Measurements from ENCODE around the gene HECTD4.

HECTD4 gene

GRCh38 chr12:112194601-112195247, 187.5 kb downstream of the HECTD4 start:
- Histone ChIP-seq H3K9ac (ENCODE audit: low read length) (no peak overlapping the region), H3K27me3 (ENCODE audit: insufficient read depth, low read length) (no peaks in the 10 kb centered on the region), H3K4me1 (ENCODE audit: insufficient read depth, low read length, severe bottlenecking) (no peaks in the 10 kb centered on the region), H4K20me1 (ENCODE audit: insufficient read depth, low read length) (no peaks in the 10 kb centered on the region), H3K9me3 (ENCODE audit: low read length) (no peaks in the 10 kb centered on the region), H3K79me2 (ENCODE audit: insufficient read depth, low read length) (no peaks in the 10 kb centered on the region), H3K4me2 (ENCODE audit: low read length) (no peak overlapping the region), H3K27ac (ENCODE audit: low read depth, low read length, poor library complexity, severe bottlenecking) (no peak overlapping the region), H3F3A (ENCODE audit: insufficient read depth, low read length) (no peaks in the 10 kb centered on the region), H3K9me2 (ENCODE audit: low read depth, low read length) (no peaks in the 10 kb centered on the region), H3K36me3 (ENCODE audit: insufficient read depth, low read length) (peaks cover 72% of the 10 kb centered on the region), H2AFZ (ENCODE audit: low read length) (no peak overlapping the region), H3K4me3 (ENCODE audit: low read depth, low read length, poor library complexity, severe bottlenecking) (no peak overlapping the region)
- TF ChIP-seq CTCF (IDR thresholded peaks at IDR 0.05; ENCODE audit: low read length) (no peak), EZH2 (IDR thresholded peaks at IDR 0.05; ENCODE audit: borderline replicate concordance, low read length) (no peak)

DNA sequence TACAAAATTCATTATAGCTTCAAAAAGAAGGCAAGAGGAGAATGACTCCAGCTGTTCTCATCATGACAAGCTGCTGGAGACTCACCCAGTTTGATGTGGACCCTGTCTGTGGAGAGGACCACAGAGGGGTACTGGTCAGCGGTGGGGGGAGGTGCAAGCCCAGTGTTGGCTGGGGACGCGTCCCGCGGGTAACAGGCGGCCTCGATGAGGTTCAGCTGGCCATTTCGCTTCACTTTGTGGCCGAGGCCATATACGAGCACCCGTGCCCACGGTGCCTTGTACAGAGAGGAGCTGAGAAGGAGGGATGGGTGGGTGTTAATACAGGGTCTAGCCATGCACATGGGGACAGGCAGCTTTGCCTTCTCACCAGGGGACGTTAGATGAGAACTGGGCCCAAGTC, 189.8 kb downstream of the HECTD4 start:
- H3K79me2 ChIP-seq (ENCODE audit: insufficient read depth, low read length) = no peaks in the 10 kb centered on the region
- H3K4me3 ChIP-seq (ENCODE audit: low read depth, low read length, poor library complexity, severe bottlenecking) = no peak overlapping the region
- no peaks in the 10 kb centered on the region for H3K9me3 ChIP-seq (ENCODE audit: low read length)
- peaks cover 68% of the 10 kb centered on the region for H3K36me3 ChIP-seq (ENCODE audit: insufficient read depth, low read length)
- H3K4me1 ChIP-seq (ENCODE audit: insufficient read depth, low read length, severe bottlenecking) = no peaks in the 10 kb centered on the region
- TF ChIP-seq CTCF (IDR thresholded peaks at IDR 0.05; ENCODE audit: low read length) (no peak), EZH2 (IDR thresholded peaks at IDR 0.05; ENCODE audit: borderline replicate concordance, low read length) (no peak)
- H3K9me2 ChIP-seq (ENCODE audit: low read depth, low read length) = no peaks in the 10 kb centered on the region
- no peaks in the 10 kb centered on the region for H4K20me1 ChIP-seq (ENCODE audit: insufficient read depth, low read length)
- H3K9ac ChIP-seq (ENCODE audit: low read length) = no peak overlapping the region
- H3K27ac ChIP-seq (ENCODE audit: low read depth, low read length, poor library complexity, severe bottlenecking) = no peak overlapping the region
- H3F3A ChIP-seq (ENCODE audit: insufficient read depth, low read length) = no peaks in the 10 kb centered on the region
- H2AFZ ChIP-seq (ENCODE audit: low read length) = no peak overlapping the region
- H3K4me2 ChIP-seq (ENCODE audit: low read length) = no peak overlapping the region
- H3K27me3 ChIP-seq (ENCODE audit: insufficient read depth, low read length) = no peaks in the 10 kb centered on the region

- Histone ChIP-seq H4K20me1 (ENCODE audit: insufficient read depth, low read length) (no peaks in the 10 kb centered on the region), H3K9ac (ENCODE audit: low read length) (no peak overlapping the region), H3K36me3 (ENCODE audit: insufficient read depth, low read length) (peaks cover 62% of the 10 kb centered on the region)
Observed at GRCh38 chr12:112191840-112192321, 190.3 kb downstream of the HECTD4 start.

More at GRCh38 chr12:112191840-112192321, 190.3 kb downstream of the HECTD4 start:
- Histone ChIP-seq H3K9me3 (ENCODE audit: low read length) (no peaks in the 10 kb centered on the region), H3K4me2 (ENCODE audit: low read length) (no peak overlapping the region), H3K27ac (ENCODE audit: low read depth, low read length, poor library complexity, severe bottlenecking) (no peak overlapping the region), H2AFZ (ENCODE audit: low read length) (no peak overlapping the region), H3K4me3 (ENCODE audit: low read depth, low read length, poor library complexity, severe bottlenecking) (no peak overlapping the region), H3K79me2 (ENCODE audit: insufficient read depth, low read length) (no peaks in the 10 kb centered on the region), H3K9me2 (ENCODE audit: low read depth, low read length) (no peaks in the 10 kb centered on the region), H3K27me3 (ENCODE audit: insufficient read depth, low read length) (no peaks in the 10 kb centered on the region), H3K4me1 (ENCODE audit: insufficient read depth, low read length, severe bottlenecking) (no peaks in the 10 kb centered on the region), H3F3A (ENCODE audit: insufficient read depth, low read length) (no peaks in the 10 kb centered on the region)
- TF ChIP-seq EZH2 (IDR thresholded peaks at IDR 0.05; ENCODE audit: borderline replicate concordance, low read length) (no peak), CTCF (IDR thresholded peaks at IDR 0.05; ENCODE audit: low read length) (no peak)
